ENCODE measurements around the gene PPP1CA. TPM values are rescaled to one million over a fixed set of nuclear protein-coding genes. Genes with fewer than 3 reads are reported as not detected.

Gene PPP1CA
- total RNA-seq, 1 donor from 2014 or later = 159 TPM

- Histone ChIP-seq H3K79me2 (ENCODE audit: insufficient read depth, low read length) (no peaks in the 10 kb centered on the region), H3K36me3 (ENCODE audit: insufficient read depth, low read length) (no peaks in the 10 kb centered on the region), H4K20me1 (ENCODE audit: insufficient read depth, low read length) (no peaks in the 10 kb centered on the region), H3K4me3 (ENCODE audit: insufficient read depth, low read depth, low read length) (no peak overlapping the region), H3K9me3 (ENCODE audit: insufficient read depth, low read depth, low read length) (no peaks in the 10 kb centered on the region), H3K4me1 (ENCODE audit: insufficient read depth, low read length) (peaks cover 4% of the 10 kb centered on the region), H2AFZ (ENCODE audit: low read depth, low read length) (no peak overlapping the region), H3K27ac (ENCODE audit: low read depth, low read length) (no peak overlapping the region), H3K27me3 (ENCODE audit: insufficient read depth, low read length) (peaks cover 21% of the 10 kb centered on the region), H3K9ac (ENCODE audit: low read length) (no peak overlapping the region), H3K4me2 (ENCODE audit: low read length) (no peak overlapping the region)
- no peak overlapping the region for H3K27ac Mint-ChIP-seq (ENCODE audit: unreplicated experiment)
- TF ChIP-seq, protein P1, sequence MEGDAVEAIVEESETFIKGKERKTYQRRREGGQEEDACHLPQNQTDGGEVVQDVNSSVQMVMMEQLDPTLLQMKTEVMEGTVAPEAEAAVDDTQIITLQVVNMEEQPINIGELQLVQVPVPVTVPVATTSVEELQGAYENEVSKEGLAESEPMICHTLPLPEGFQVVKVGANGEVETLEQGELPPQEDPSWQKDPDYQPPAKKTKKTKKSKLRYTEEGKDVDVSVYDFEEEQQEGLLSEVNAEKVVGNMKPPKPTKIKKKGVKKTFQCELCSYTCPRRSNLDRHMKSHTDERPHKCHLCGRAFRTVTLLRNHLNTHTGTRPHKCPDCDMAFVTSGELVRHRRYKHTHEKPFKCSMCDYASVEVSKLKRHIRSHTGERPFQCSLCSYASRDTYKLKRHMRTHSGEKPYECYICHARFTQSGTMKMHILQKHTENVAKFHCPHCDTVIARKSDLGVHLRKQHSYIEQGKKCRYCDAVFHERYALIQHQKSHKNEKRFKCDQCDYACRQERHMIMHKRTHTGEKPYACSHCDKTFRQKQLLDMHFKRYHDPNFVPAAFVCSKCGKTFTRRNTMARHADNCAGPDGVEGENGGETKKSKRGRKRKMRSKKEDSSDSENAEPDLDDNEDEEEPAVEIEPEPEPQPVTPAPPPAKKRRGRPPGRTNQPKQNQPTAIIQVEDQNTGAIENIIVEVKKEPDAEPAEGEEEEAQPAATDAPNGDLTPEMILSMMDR (IDR thresholded peaks at IDR 0.05; ENCODE audit: insufficient read depth, low read depth, low read length) = no peak
- no peak for TF ChIP-seq EZH2 (IDR thresholded peaks at IDR 0.05; ENCODE audit: insufficient read depth, low read length)
- FAIRE-seq (no peak), DNase-seq (ENCODE audit: low read depth) (no peak)
- no peaks in the 10 kb centered on the region for H3K9me3 Mint-ChIP-seq (ENCODE audit: unreplicated experiment)
- H3K27me3 Mint-ChIP-seq (ENCODE audit: low read depth, unreplicated experiment) = peaks cover 28% of the 10 kb centered on the region
- peaks cover 4% of the 10 kb centered on the region for H3K4me1 Mint-ChIP-seq (ENCODE audit: low read depth, unreplicated experiment)
- peaks cover 2% of the 10 kb centered on the region for H3K36me3 Mint-ChIP-seq (ENCODE audit: low read depth, unreplicated experiment)
- no peak overlapping the region for H3K4me3 Mint-ChIP-seq (ENCODE audit: unreplicated experiment)
These were observed 11.0 kb upstream of the PPP1CA start for GRCh38 chr11:67412495-67413179.

- H3K36me3 Mint-ChIP-seq (ENCODE audit: low read depth, unreplicated experiment) = peaks cover 4% of the 10 kb centered on the region
- H3K9ac ChIP-seq (ENCODE audit: low read length) = no peak overlapping the region
- H3K27me3 Mint-ChIP-seq (ENCODE audit: low read depth, unreplicated experiment) = peaks cover 29% of the 10 kb centered on the region
- H3K4me2 ChIP-seq (ENCODE audit: low read length) = no peak overlapping the region
- FAIRE-seq (no peak), DNase-seq (ENCODE audit: low read depth) (no peak)
- H4K20me1 ChIP-seq (ENCODE audit: insufficient read depth, low read length) = no peaks in the 10 kb centered on the region
- peaks cover 2% of the 10 kb centered on the region for H3K4me1 ChIP-seq (ENCODE audit: insufficient read depth, low read length)
- TF ChIP-seq, protein P1 (IDR thresholded peaks at IDR 0.05; ENCODE audit: insufficient read depth, low read depth, low read length) = no peak
- no peak for TF ChIP-seq EZH2 (IDR thresholded peaks at IDR 0.05; ENCODE audit: insufficient read depth, low read length)
- no peaks in the 10 kb centered on the region for H3K9me3 ChIP-seq (ENCODE audit: insufficient read depth, low read depth, low read length)
- peaks cover 4% of the 10 kb centered on the region for H3K4me1 Mint-ChIP-seq (ENCODE audit: low read depth, unreplicated experiment)
- H3K27ac ChIP-seq (ENCODE audit: low read depth, low read length) = no peak overlapping the region
- no peak overlapping the region for H3K4me3 ChIP-seq (ENCODE audit: insufficient read depth, low read depth, low read length)
- H3K79me2 ChIP-seq (ENCODE audit: insufficient read depth, low read length) = no peaks in the 10 kb centered on the region
- no peak overlapping the region for H2AFZ ChIP-seq (ENCODE audit: low read depth, low read length)
- no peak overlapping the region for H3K27ac Mint-ChIP-seq (ENCODE audit: unreplicated experiment)
- H3K9me3 Mint-ChIP-seq (ENCODE audit: unreplicated experiment) = no peaks in the 10 kb centered on the region
- H3K27me3 ChIP-seq (ENCODE audit: insufficient read depth, low read length) = peaks cover 21% of the 10 kb centered on the region
- H3K4me3 Mint-ChIP-seq (ENCODE audit: unreplicated experiment) = no peak overlapping the region
- H3K36me3 ChIP-seq (ENCODE audit: insufficient read depth, low read length) = no peaks in the 10 kb centered on the region
These were observed 10.1 kb upstream of the PPP1CA start for GRCh38 chr11:67411785-67412152.
